GM12873 (cell line): ENCODE data around the gene GRIK3.

Source experiments
- CTCF ChIP-seq: IDR thresholded peaks from 2 replicates; pipeline ENCODE4 v1.5.1; 2012; ENCODE audit warnings: low read depth, mild to moderate bottlenecking, moderate library complexity, low read length, control low read depth; ENCODE audit not compliant: insufficient read depth; ENCODE audit errors: missing control alignments

Gene GRIK3

DNA sequence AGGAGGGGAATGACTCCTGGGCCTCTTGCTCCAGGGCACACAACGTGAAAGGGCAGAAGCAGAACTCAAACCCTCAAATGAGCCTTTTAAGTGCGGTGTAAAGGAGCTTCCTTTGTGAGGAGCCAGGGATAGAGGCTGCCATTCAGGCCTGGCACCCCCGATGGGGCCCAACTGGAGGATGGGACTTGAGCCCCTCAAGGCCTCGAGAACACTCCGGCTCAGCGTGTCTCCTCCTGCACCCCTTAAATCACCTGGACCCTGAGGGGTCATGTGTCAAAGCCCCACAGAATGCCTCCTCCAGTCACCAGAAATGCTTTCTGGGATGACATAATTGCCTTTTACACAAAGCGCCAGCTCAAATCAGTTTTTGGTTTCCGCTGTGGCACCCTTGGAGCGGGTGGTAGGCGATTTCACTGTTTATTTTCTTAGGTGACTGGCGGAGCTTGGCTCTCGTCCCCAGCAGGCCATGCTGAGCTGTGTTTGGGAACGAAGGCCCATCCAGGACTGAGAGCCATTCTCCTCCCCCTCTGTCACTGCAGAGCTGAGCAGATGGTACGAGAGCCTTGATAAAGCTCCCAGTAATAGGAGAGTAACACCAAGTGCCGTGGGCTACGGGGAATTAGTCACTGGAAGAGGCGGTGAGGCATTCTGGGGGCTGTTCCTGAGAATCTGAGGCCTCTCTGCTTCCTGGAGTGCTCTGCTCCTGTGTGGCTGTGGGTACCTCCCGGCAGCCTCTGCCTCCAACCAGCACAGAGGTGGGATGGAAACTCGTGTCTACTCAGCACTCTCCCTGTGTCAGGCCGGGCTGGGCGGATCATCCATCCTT is 163.0 kb downstream of the GRIK3 start:
- no peak for TF ChIP-seq CTCF

GRCh38 chr1:36869826-36870225 is 164.5 kb downstream of the GRIK3 start:
- TF ChIP-seq CTCF, result no peak

DNA sequence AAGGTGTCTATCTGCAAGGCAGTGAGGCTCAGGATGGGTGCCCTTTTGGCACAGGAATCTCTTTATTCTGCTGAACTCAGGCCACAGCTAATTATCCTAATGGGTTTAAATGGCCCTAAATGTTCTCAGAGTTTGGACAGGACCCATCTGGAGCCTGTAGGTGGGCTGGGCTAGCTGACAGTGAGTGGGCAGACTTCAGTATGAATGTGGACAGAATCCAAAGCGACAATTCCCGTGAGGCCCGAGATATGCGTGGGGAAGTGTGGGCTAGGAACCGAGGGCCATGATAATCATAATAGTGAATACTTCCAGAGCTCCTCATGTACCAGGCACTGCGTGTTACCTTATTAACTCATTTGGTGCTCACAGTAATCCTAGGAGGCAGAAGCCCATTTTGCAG is 165.3 kb downstream of the GRIK3 start:
- no peak for TF ChIP-seq CTCF

GRCh38 chr1:36867575-36867974 is 166.7 kb downstream of the GRIK3 start:
- no peak for TF ChIP-seq CTCF

- TF ChIP-seq CTCF, result no peak
Observed at GRCh38 chr1:36866169-36866814, 168.0 kb downstream of the GRIK3 start.

DNA sequence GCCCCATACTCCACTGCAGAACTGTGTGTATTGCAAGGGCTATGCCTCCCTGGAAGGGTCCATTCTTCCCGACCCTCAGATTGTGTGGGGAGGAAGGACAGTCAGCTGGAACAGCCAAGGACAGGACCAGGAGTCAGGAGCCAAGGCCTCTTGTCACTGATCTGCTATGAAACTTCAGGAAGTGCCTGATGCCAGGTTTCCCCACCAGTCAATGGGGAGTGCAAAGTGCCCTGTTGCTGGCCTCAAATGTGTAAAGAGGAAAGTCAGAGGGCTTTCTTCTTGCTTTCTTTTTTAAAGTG is 168.8 kb downstream of the GRIK3 start:
- TF ChIP-seq CTCF, result no peak

- TF ChIP-seq CTCF, result no peak
Observed at GRCh38 chr1:36864823-36865601, 169.3 kb downstream of the GRIK3 start.
